NCI-H526 treated with DMSO at 0.1 percent for 48 hours (cell line): ENCODE measurements around the gene SHC2.
"Not testable (repeated sequence)": the region's sequence is repeated elsewhere in the genome, so short reads cannot be mapped to it uniquely, and the experiment has no call there.

Source experiments
- DNase-seq: peaks from one replicate; lab custom pipeline; 2025; lab: John Stamatoyannopoulos, UW

SHC2 gene

GRCh38 chr19:389255-389934, 71.4 kb downstream of the SHC2 start:
- DNase-seq, result no peak

GRCh38 chr19:388691-389090, 72.1 kb downstream of the SHC2 start:
- no peak for DNase-seq

- DNase-seq, result no peak
These were observed 73.1 kb downstream of the SHC2 start for GRCh38 chr19:387777-388176.

- not testable (repeated sequence) for DNase-seq
These were observed 74.1 kb downstream of the SHC2 start for GRCh38 chr19:386632-387301.

GRCh38 chr19:386189-386588, 74.6 kb downstream of the SHC2 start:
- DNase-seq, result not testable (repeated sequence)

GRCh38 chr19:384799-385169, 76.0 kb downstream of the SHC2 start:
- DNase-seq, result peak; percentile 77

- DNase-seq, result no peak
These were observed 76.7 kb downstream of the SHC2 start for GRCh38 chr19:383922-384798.

- DNase-seq, result no peak
These were observed 77.8 kb downstream of the SHC2 start for GRCh38 chr19:383040-383439.

- DNase-seq, result not testable (repeated sequence)
These were observed 78.3 kb downstream of the SHC2 start for GRCh38 chr19:382578-382977.

- DNase-seq, result not testable (repeated sequence)
These were observed 78.9 kb downstream of the SHC2 start for GRCh38 chr19:381901-382300.

GRCh38 chr19:380618-381219, 80.1 kb downstream of the SHC2 start:
- not testable (repeated sequence) for DNase-seq

- DNase-seq, result no peak
These were observed 81.0 kb downstream of the SHC2 start for GRCh38 chr19:379796-380195.

- no peak for DNase-seq
These were observed 82.1 kb downstream of the SHC2 start for GRCh38 chr19:378706-379105.

GRCh38 chr19:377801-378581, 82.8 kb downstream of the SHC2 start:
- DNase-seq, result peak; percentile 32

GRCh38 chr19:376111-376470, 84.7 kb downstream of the SHC2 start:
- DNase-seq, result no peak

GRCh38 chr19:375395-376110, 85.3 kb downstream of the SHC2 start:
- no peak for DNase-seq

GRCh38 chr19:374886-375235, 86.0 kb downstream of the SHC2 start:
- DNase-seq, result no peak

GRCh38 chr19:374183-374885, 86.5 kb downstream of the SHC2 start:
- DNase-seq, result no peak

- DNase-seq, result no peak
These were observed 87.2 kb downstream of the SHC2 start for GRCh38 chr19:373391-374182.
